Ovary (tissue), 9 donors: Measurements from ENCODE around the gene LMTK2. TPM values are rescaled to one million over a fixed set of nuclear protein-coding genes. Genes with fewer than 3 reads are reported as not detected.

ENCODE experiments used
- DNase-seq, 5 donors: peaks; one replicate each; pipeline ENCODE4 v3.0.0-alpha.2; 2019 to 2020
- H3K27ac ChIP-seq, 2 donors: fragments of 200-600 bp; one replicate each; pipeline versions ENCODE4 v1.5.1 to v1.8.0; 2019 to 2022
- H3K27me3 ChIP-seq: fragments of 200-600 bp; one replicate; pipeline ENCODE4 v1.8.0; 2022
- H3K36me3 ChIP-seq: fragments of 200-600 bp; sonication (generic); one replicate; pipeline ENCODE4 v1.5.1; 2019
- H3K4me1 ChIP-seq: one replicate; pipeline ENCODE4 v1.8.1; 2013; ENCODE audit warnings: mild to moderate bottlenecking, moderate library complexity; ENCODE audit not compliant: insufficient read depth
- H3K4me3 ChIP-seq: fragments of 200-600 bp; sonication (generic); one replicate; pipeline ENCODE4 v1.5.1; 2017
- H3K9me3 ChIP-seq, 2 donors: fragments of 200-600 bp in 1 of 2; sonication (generic) in 1 of 2; one replicate each; pipeline versions ENCODE4 v1.5.1 to v1.8.1; 2013 to 2019; ENCODE audit warnings: mild to moderate bottlenecking in 1 of 2, moderate library complexity in 1 of 2
- EP300 ChIP-seq: sonication (generic); formaldehyde crosslinking; IDR thresholded peaks from one replicate; pipeline ENCODE4 v1.6.1; 2017; ENCODE audit warnings: antibody characterized with exemption
- POLR2A ChIP-seq: fragments of 450-650 bp; IDR thresholded peaks from one replicate; pipeline ENCODE4 v1.6.1; 2017; ENCODE audit warnings: antibody characterized with exemption, mild to moderate bottlenecking, moderate library complexity
- WGBS, 3 donors: extraction: QIAGEN DNeasy Blood & Tissue Kit in 1 of 3; methylation state at CpG; one replicate each; pipeline versions ENCODE4 v1.1.5 to v1.1.7; 2013 to 2017; 5-methylcytosine and 5-hydroxymethylcytosine counted together
- intact Hi-C, 4 donors: fragments of 100-400 bp; cut with DNase I; formaldehyde crosslinking; loops; one replicate each; pipeline versions ENCODE4 v1.11.0 to v1.15.1; 2022 to 2023
- polyA plus RNA-seq, 2 donors: library from polyadenylated mRNA; stranded (reverse); fragments of 200-250 nt in 1 of 2; fragments of 350-450 nt in 1 of 2; fragmentation: Illumina TruSeq in 1 of 2; extraction: RNeasy Lipid Tissue Mini Kit (QIAGEN cat#74804) in 1 of 2; gene quantifications; one replicate each; pipeline ENCODE4 v1.2.3, GENCODE V29; 2013 to 2014
- total RNA-seq, 7 donors: library from RNA; depleted of rRNA in 2 of 7; stranded (reverse); fragments of >200 nt in 2 of 7; fragmentation: NEBNext Ultra II Directional in 3 of 7; extraction: Animal tissue kit (Norgen Biotek cat#: 25700) in 3 of 7; gene quantifications; one replicate each; pipeline versions ENCODE4 v1.1.0 to v1.2.4, GENCODE V29; 2016 to 2023
- TF ChIP-seq, protein P1 (sequence below), 3 donors: fragments of 450-650 bp in 2 of 3; fragments of 200-600 bp in 1 of 3; IDR thresholded peaks; one replicate each; pipeline versions ENCODE4 v1.5.1 to v1.8.0; 2016 to 2022; ENCODE audit warnings: antibody characterized with exemption in 3 of 3, mild to moderate bottlenecking in 1 of 3
- donor health status: DM: no; HTN: no; CAD: no; lungs with moderate emphysema.
- donor health status: DM: no; HTN: no; CAD: no.
- donor health status: Bipolar disorder and iron deficiency.
- donor health status: DM: yes; HTN: yes; CAD: no.
- donor health status: DM: no; HTN: no; CAD: no.
- donor health status: DM: yes; HTN: yes; CAD: no.

Gene LMTK2
- total and polyA plus RNA-seq, 9 donors: 4.4 to 17.1 (median 12.8) TPM

GRCh38 chr7:98203261-98203963 lies 96.8 kb downstream of the LMTK2 start:
- H3K36me3 ChIP-seq: no peaks in the 10 kb centered on the region
- no peaks in the 10 kb centered on the region for H3K27me3 ChIP-seq
- H3K4me3 ChIP-seq: no peak overlapping the region
- TF ChIP-seq, protein P1, sequence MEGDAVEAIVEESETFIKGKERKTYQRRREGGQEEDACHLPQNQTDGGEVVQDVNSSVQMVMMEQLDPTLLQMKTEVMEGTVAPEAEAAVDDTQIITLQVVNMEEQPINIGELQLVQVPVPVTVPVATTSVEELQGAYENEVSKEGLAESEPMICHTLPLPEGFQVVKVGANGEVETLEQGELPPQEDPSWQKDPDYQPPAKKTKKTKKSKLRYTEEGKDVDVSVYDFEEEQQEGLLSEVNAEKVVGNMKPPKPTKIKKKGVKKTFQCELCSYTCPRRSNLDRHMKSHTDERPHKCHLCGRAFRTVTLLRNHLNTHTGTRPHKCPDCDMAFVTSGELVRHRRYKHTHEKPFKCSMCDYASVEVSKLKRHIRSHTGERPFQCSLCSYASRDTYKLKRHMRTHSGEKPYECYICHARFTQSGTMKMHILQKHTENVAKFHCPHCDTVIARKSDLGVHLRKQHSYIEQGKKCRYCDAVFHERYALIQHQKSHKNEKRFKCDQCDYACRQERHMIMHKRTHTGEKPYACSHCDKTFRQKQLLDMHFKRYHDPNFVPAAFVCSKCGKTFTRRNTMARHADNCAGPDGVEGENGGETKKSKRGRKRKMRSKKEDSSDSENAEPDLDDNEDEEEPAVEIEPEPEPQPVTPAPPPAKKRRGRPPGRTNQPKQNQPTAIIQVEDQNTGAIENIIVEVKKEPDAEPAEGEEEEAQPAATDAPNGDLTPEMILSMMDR (IDR thresholded peaks at IDR 0.05): no peak
- TF ChIP-seq POLR2A (no peak), EP300 (no peak)
- H3K27ac ChIP-seq: no peak overlapping the region
- intact Hi-C loops: no loop called here
- 94 to 96% (median 95%) methylated on average over 28 of the region's 28 CpGs for WGBS, 3 donors
- DNase-seq: no peak
- no peaks in the 10 kb centered on the region for H3K9me3 ChIP-seq
- H3K4me1 ChIP-seq: no peaks in the 10 kb centered on the region

DNA sequence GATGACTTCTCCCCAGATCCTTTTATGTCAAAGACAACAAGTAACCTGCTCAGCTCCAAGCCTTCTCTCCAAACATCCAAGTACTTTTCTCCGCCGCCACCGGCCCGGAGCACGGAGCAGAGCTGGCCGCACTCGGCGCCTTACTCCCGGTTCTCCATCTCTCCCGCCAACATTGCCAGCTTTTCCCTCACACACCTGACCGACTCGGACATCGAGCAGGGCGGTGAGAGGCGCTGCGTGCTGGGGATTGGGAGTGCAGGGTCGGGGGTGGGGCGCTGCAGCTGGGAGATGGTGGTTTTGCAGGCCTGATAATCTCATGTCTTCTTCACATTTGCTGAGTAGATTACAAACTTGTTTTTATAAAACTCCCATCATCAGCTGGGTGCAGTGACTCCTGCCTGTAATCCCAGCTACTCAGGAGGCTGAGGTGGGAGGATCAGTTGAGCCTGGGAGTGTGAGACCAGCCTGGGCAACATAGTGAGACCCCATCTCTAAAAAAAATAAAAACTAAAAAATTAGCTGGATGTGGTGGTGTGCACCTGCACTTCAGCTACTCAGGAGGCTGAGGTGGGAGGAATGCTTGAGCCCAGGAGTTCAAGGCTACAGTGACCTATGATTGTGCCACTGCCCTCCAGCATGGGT lies 97.4 kb downstream of the LMTK2 start:
- no peaks in the 10 kb centered on the region for H3K9me3 ChIP-seq
- H3K36me3 ChIP-seq: no peaks in the 10 kb centered on the region
- H3K27ac ChIP-seq: no peak overlapping the region
- no peaks in the 10 kb centered on the region for H3K27me3 ChIP-seq
- TF ChIP-seq EP300 (no peak), POLR2A (no peak)
- TF ChIP-seq, protein P1 (IDR thresholded peaks at IDR 0.05): no peak
- WGBS, 3 donors: 96% methylated on average over 18 of the region's 18 CpGs
- intact Hi-C loops: no loop called here
- no peak overlapping the region for H3K4me3 ChIP-seq
- H3K4me1 ChIP-seq: no peaks in the 10 kb centered on the region
- no peak for DNase-seq

GRCh38 chr7:98204670-98205069 lies 98.0 kb downstream of the LMTK2 start:
- TF ChIP-seq POLR2A (no peak), EP300 (no peak)
- TF ChIP-seq, protein P1 (IDR thresholded peaks at IDR 0.05): no peak
- H3K36me3 ChIP-seq: no peaks in the 10 kb centered on the region

GRCh38 chr7:98205162-98205845 lies 98.6 kb downstream of the LMTK2 start:
- H3K27me3 ChIP-seq: no peaks in the 10 kb centered on the region

More at GRCh38 chr7:98204670-98205069, 98.0 kb downstream of the LMTK2 start:
- no peaks in the 10 kb centered on the region for H3K27me3 ChIP-seq
- H3K4me3 ChIP-seq: no peak overlapping the region
- DNase-seq: no peak
- intact Hi-C loops: no loop called here
- 90 to 92% (median 91%) methylated on average over 11 of the region's 11 CpGs for WGBS, 3 donors
- H3K9me3 ChIP-seq: no peaks in the 10 kb centered on the region
- no peak overlapping the region for H3K27ac ChIP-seq
- no peaks in the 10 kb centered on the region for H3K4me1 ChIP-seq

More at GRCh38 chr7:98205162-98205845, 98.6 kb downstream of the LMTK2 start:
- H3K4me3 ChIP-seq: no peak overlapping the region
- no peaks in the 10 kb centered on the region for H3K9me3 ChIP-seq
- WGBS, 3 donors: 95 to 96% (median 95%) methylated on average over 47 of the region's 47 CpGs
- no peak for TF ChIP-seq POLR2A
- no peak for TF ChIP-seq EP300
- TF ChIP-seq, protein P1 (IDR thresholded peaks at IDR 0.05): no peak
- H3K27ac ChIP-seq: no peak overlapping the region
- DNase-seq: no peak
- intact Hi-C loops: no loop called here
- H3K36me3 ChIP-seq: no peaks in the 10 kb centered on the region
- H3K4me1 ChIP-seq: no peaks in the 10 kb centered on the region
